IMR-90 (cell line): ENCODE data around the gene MS4A10. TPM values are rescaled to one million over a fixed set of nuclear protein-coding genes. Genes with fewer than 3 reads are reported as not detected.

ENCODE experiments used
- ATAC-seq: fragments of 200-7000 bp; cut with Tn5 transposase; 2 replicates; pipeline ENCODE4 v1.9.1; 2020; ENCODE audit warnings: low read depth, mild to moderate bottlenecking, moderate library complexity
- BruUV-seq: library from RNA; stranded (reverse); fragments of 400-500 nt; replicated peaks from 2 replicates; lab custom pipeline; 2021; lab: Mats Ljungman, UMichigan
- CTCF ChIA-PET: fragments of 300-600 bp; formaldehyde crosslinking; extraction: SDS; loops from one replicate; lab custom pipeline; 2021; ENCODE audit warnings: antibody characterized with exemption; lab: Yijun Ruan, JAX
- POLR2A ChIA-PET: fragments of 300-600 bp; sonication (Branson Sonifier 250); formaldehyde crosslinking; loops from one replicate; lab custom pipeline; 2022; ENCODE audit warnings: antibody characterized with exemption; ENCODE audit not compliant: unreplicated experiment; lab: Charles Lee
- DNase-seq: peaks from one replicate; pipeline ENCODE4 v3.0.0; 2013
- H2AFZ ChIP-seq: replicated peaks from 2 replicates; pipeline ENCODE3; 2013; ENCODE audit warnings: low read length, mild to moderate bottlenecking; ENCODE audit not compliant: poor library complexity
- H2AK5ac ChIP-seq: 2 replicates; pipeline ENCODE4 v1.6.1; 2013; ENCODE audit warnings: low read depth, low read length, inconsistent platforms
- H2AK9ac ChIP-seq: replicated peaks from 2 replicates; pipeline ENCODE3; 2013; ENCODE audit warnings: mild to moderate bottlenecking, low read depth, low read length, moderate library complexity; ENCODE audit not compliant: poor library complexity
- H2BK120ac ChIP-seq: 2 replicates; pipeline ENCODE4 v1.6.1; 2013; ENCODE audit warnings: low read depth, low read length, inconsistent platforms
- H2BK15ac ChIP-seq: 3 replicates; pipeline ENCODE4 v1.6.1; 2013; ENCODE audit warnings: low read depth, low read length, inconsistent platforms
- H2BK20ac ChIP-seq: 2 replicates; pipeline ENCODE4 v1.6.1; 2013; ENCODE audit warnings: low read depth, mild to moderate bottlenecking, inconsistent platforms, low read length, moderate library complexity
- H2BK5ac ChIP-seq: 2 replicates; pipeline ENCODE4 v1.6.1; 2013; ENCODE audit warnings: mild to moderate bottlenecking, low read depth, low read length, inconsistent platforms; ENCODE audit not compliant: poor library complexity, severe bottlenecking
- H3K14ac ChIP-seq: replicated peaks from 2 replicates; pipeline ENCODE4 v1.6.1; 2013; ENCODE audit warnings: low read depth, low read length, inconsistent platforms
- H3K18ac ChIP-seq: 2 replicates; pipeline ENCODE4 v1.6.1; 2013; ENCODE audit warnings: low read depth, low read length, control low read depth
- H3K23ac ChIP-seq: 2 replicates; pipeline ENCODE4 v1.6.1; 2013; ENCODE audit warnings: low read depth, low read length, inconsistent platforms
- H3K27ac ChIP-seq: 2 replicates; pipeline ENCODE4 v1.5.1; 2013; ENCODE audit warnings: mild to moderate bottlenecking, control low read depth, low read length; ENCODE audit not compliant: insufficient read depth
- H3K27me3 ChIP-seq: 2 replicates; pipeline ENCODE4 v1.6.1; 2013; ENCODE audit warnings: low read length; ENCODE audit not compliant: control insufficient read depth, insufficient read depth
- H3K36me3 ChIP-seq: 2 replicates; pipeline ENCODE4 v1.6.1; 2013; ENCODE audit warnings: low read length, mixed read lengths; ENCODE audit not compliant: control insufficient read depth, insufficient read depth
- H3K4ac ChIP-seq: 2 replicates; pipeline ENCODE4 v1.6.1; 2013; ENCODE audit warnings: low read depth, low read length, inconsistent platforms
- H3K4me1 ChIP-seq: 2 replicates; pipeline ENCODE4 v1.6.1; 2013; ENCODE audit warnings: low read length, mixed read lengths; ENCODE audit not compliant: control insufficient read depth, insufficient read depth
- H3K4me2 ChIP-seq: 2 replicates; pipeline ENCODE4 v1.6.1; 2013; ENCODE audit warnings: low read depth, mild to moderate bottlenecking, control low read depth, low read length, moderate library complexity
- H3K4me3 ChIP-seq: 2 replicates; pipeline ENCODE4 v1.5.1; 2013; ENCODE audit warnings: low read depth, mild to moderate bottlenecking, control low read depth, low read length, moderate library complexity; ENCODE audit not compliant: insufficient read depth
- H3K56ac ChIP-seq: 2 replicates; pipeline ENCODE4 v1.6.1; 2013; ENCODE audit warnings: low read length, inconsistent platforms; ENCODE audit not compliant: insufficient read depth; ENCODE audit errors: extremely low read depth
- H3K79me1 ChIP-seq, 2 experiments: 2 replicates each; pipeline ENCODE4 v1.6.1; 2013; ENCODE audit warnings: low read length in 2 of 2, inconsistent platforms in 1 of 2, low read depth in 1 of 2
- H3K9ac ChIP-seq: 2 replicates; pipeline ENCODE4 v1.6.1; 2013; ENCODE audit warnings: low read depth, low read length, control low read depth
- H3K9me1 ChIP-seq: 2 replicates; pipeline ENCODE4 v1.6.1; 2013; ENCODE audit warnings: low read length, inconsistent platforms; ENCODE audit not compliant: insufficient read depth
- H3K9me3 ChIP-seq: 2 replicates; pipeline ENCODE4 v1.6.1; 2013; ENCODE audit warnings: low read length; ENCODE audit not compliant: control insufficient read depth, insufficient read depth
- H4K20me1 ChIP-seq: 2 replicates; pipeline ENCODE4 v1.6.1; 2013; ENCODE audit warnings: low read length, inconsistent platforms; ENCODE audit not compliant: insufficient read depth
- H4K5ac ChIP-seq: 2 replicates; pipeline ENCODE4 v1.6.1; 2013; ENCODE audit warnings: mild to moderate bottlenecking, low read depth, low read length, control low read depth
- H4K8ac ChIP-seq, 2 experiments: 2 replicates each; pipeline ENCODE4 v1.6.1; 2013; ENCODE audit warnings: low read depth in 2 of 2, low read length in 2 of 2, control low read depth in 1 of 2, inconsistent platforms in 1 of 2
- H4K91ac ChIP-seq: 2 replicates; pipeline ENCODE4 v1.6.1; 2013; ENCODE audit warnings: low read depth, low read length, inconsistent platforms; ENCODE audit not compliant: insufficient read depth
- BHLHE40 ChIP-seq: fragments of 150-350 bp; IDR thresholded peaks from 2 replicates; pipeline ENCODE4 v1.6.1; 2016; ENCODE audit warnings: mild to moderate bottlenecking, low read depth, low read length
- MAFK ChIP-seq: IDR thresholded peaks from 2 replicates; pipeline ENCODE4 v1.6.1; 2012; ENCODE audit warnings: low read depth, low read length, improper control_type of control experiment
- MXI1 ChIP-seq: IDR thresholded peaks from 2 replicates; pipeline ENCODE4 v1.6.1; 2012; ENCODE audit warnings: low read depth, mild to moderate bottlenecking, low read length, moderate library complexity, borderline replicate concordance
- NFE2L2 ChIP-seq: fragments of 150-350 bp; IDR thresholded peaks from 2 replicates; pipeline ENCODE4 v1.6.1; 2016; ENCODE audit warnings: low read depth, mild to moderate bottlenecking, low read length
- RAD21 ChIP-seq: IDR thresholded peaks from 2 replicates; pipeline ENCODE4 v1.6.1; 2012; ENCODE audit warnings: low read length, improper control_type of control experiment
- RCOR1 ChIP-seq: IDR thresholded peaks from 2 replicates; pipeline ENCODE4 v1.6.1; 2012; ENCODE audit warnings: mild to moderate bottlenecking, low read length, improper control_type of control experiment; ENCODE audit not compliant: insufficient replicate concordance
- RFX5 ChIP-seq: IDR thresholded peaks from 2 replicates; pipeline ENCODE4 v1.8.0; 2012; ENCODE audit warnings: low read depth, mild to moderate bottlenecking, low read length, moderate library complexity
- USF2 ChIP-seq: fragments of 150-350 bp; IDR thresholded peaks from 2 replicates; pipeline ENCODE4 v1.6.1; 2017; ENCODE audit warnings: mild to moderate bottlenecking, antibody characterized with exemption, low read length, low read depth
- WGBS, 2 experiments: methylation state at CpG; one replicate each; pipeline versions ENCODE4 v1.1.5 to v1.1.7; 2013; ENCODE audit warnings: missing lambda C conversion rate in 2 of 2; ENCODE audit not compliant: insufficient read length in 1 of 2; ENCODE audit errors: extremely low coverage in 2 of 2; 5-methylcytosine and 5-hydroxymethylcytosine counted together
- dilution Hi-C: fragments of 300-500 bp; cut with HindIII; formaldehyde crosslinking; loops from one replicate; pipeline ENCODE4 v1.14.3; 2018; ENCODE audit warnings: low sequenced_read_pairs; ENCODE audit not compliant: unreplicated experiment
- in situ Hi-C: fragments of 300-500 bp; cut with MboI; formaldehyde crosslinking; loops from 3 replicates; pipeline ENCODE4 v1.14.3; 2019; ENCODE audit warnings: low sequenced_read_pairs, inconsistent platforms, mixed read lengths
- intact Hi-C: fragments of 100-400 bp; cut with micrococcal nuclease; formaldehyde crosslinking; loops from 2 replicates; pipeline ENCODE4 v1.10.0; 2022
- polyA plus RNA-seq, 3 experiments: library from polyadenylated mRNA; depleted of rRNA; stranded (reverse); fragments of >200 nt; gene quantifications; 2 replicates each; pipeline ENCODE4 v1.2.3, GENCODE V29; 2012; ENCODE audit warnings: low replicate concordance in 1 of 3
- total RNA-seq: library from RNA; depleted of rRNA; stranded (reverse); fragments of >200 nt; gene quantifications from 2 replicates; pipeline ENCODE4 v1.2.3, GENCODE V29; 2012

MS4A10 gene
- total and polyA plus RNA-seq, 2 of the 4 experiments (the other 2 are of a cell fraction) = not detected

- Histone ChIP-seq H3K9me3 (0 out of 2 replicates have a peak, but pooled peaks cover 2% of the 10 kb centered on the region), H3K4me1 (no peaks in the 10 kb centered on the region), H2BK120ac (no peak overlapping the region), H2BK20ac (no peak overlapping the region), H3K27me3 (no peaks in the 10 kb centered on the region), H3K79me1 (no peaks in the 10 kb centered on the region), H2BK5ac (no peak overlapping the region), H2BK15ac (no peak overlapping the region), H3K56ac (no peak overlapping the region), H3K9ac (no peak overlapping the region), H3K4me3 (no peak overlapping the region), H4K91ac (no peak overlapping the region), H2AFZ (no peak overlapping the region), H2AK9ac (no peak overlapping the region), H4K8ac (no peak overlapping the region), H3K27ac (no peak overlapping the region), H4K20me1 (no peaks in the 10 kb centered on the region), H3K36me3 (no peaks in the 10 kb centered on the region), H2AK5ac (no peak overlapping the region), H3K18ac (no peak overlapping the region), H3K4me2 (no peak overlapping the region), H3K14ac (no peak overlapping the region), H3K23ac (no peak overlapping the region), H4K5ac (no peak overlapping the region), H3K9me1 (no peaks in the 10 kb centered on the region), H3K4ac (no peak overlapping the region)
- dilution Hi-C loops (no loop called here), intact Hi-C loops (no loop called here), in situ Hi-C loops (no loop called here)
- ChIA-PET CTCF (no interaction called here), POLR2A (no interaction called here)
- whole genome bisulfite sequencing, 2 experiments = no CpG with 5 or more reads among the region's 5 CpGs
- BruUV-seq = no TSS peak
- DNase-seq (no peak), ATAC-seq (no peak)
- TF ChIP-seq RFX5 (no peak), NFE2L2 (no peak), RAD21 (no peak), RCOR1 (no peak), BHLHE40 (no peak), MAFK (no peak), USF2 (no peak), MXI1 (no peak)
Observed at GRCh38 chr11:60744114-60744513, 41.0 kb upstream of the MS4A10 start.
